ENCODE measurements around the gene SEPHS1.
"Not testable (repeated sequence)": the region's sequence is repeated elsewhere in the genome, so short reads cannot be mapped to it uniquely, and the experiment has no call there.

Gene SEPHS1

DNA sequence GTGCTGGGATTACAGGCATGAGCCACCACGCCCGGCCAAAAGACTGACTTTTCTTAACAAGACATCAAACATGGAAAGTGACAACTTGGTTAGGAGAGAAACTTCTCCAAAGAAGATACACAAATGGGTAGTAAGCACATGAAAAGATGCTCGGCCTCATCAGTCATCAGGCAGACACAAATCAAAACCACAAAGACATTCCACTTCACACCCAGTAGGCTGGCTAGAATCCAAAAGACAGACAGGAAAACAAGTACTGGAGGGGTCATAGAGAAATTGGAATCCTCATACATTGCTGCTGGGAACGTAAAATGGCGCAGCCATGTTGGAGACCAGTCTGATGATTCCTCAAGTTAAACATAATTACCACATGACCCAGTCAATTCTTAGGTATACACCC is 16.4 kb downstream of the SEPHS1 start:
- no peak for DNase-seq
- TF ChIP-seq, protein P1, sequence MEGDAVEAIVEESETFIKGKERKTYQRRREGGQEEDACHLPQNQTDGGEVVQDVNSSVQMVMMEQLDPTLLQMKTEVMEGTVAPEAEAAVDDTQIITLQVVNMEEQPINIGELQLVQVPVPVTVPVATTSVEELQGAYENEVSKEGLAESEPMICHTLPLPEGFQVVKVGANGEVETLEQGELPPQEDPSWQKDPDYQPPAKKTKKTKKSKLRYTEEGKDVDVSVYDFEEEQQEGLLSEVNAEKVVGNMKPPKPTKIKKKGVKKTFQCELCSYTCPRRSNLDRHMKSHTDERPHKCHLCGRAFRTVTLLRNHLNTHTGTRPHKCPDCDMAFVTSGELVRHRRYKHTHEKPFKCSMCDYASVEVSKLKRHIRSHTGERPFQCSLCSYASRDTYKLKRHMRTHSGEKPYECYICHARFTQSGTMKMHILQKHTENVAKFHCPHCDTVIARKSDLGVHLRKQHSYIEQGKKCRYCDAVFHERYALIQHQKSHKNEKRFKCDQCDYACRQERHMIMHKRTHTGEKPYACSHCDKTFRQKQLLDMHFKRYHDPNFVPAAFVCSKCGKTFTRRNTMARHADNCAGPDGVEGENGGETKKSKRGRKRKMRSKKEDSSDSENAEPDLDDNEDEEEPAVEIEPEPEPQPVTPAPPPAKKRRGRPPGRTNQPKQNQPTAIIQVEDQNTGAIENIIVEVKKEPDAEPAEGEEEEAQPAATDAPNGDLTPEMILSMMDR (IDR thresholded peaks at IDR 0.05): no peak
- Mint-ChIP-seq H3K27ac (no peak overlapping the region), H3K9me3 (no peaks in the 10 kb centered on the region), H3K27me3 (ENCODE audit: low read depth, poor library complexity) (no peaks in the 10 kb centered on the region), H3K36me3 (ENCODE audit: low read depth) (peaks cover 85% of the 10 kb centered on the region), H3K4me1 (peaks cover 15% of the 10 kb centered on the region), H3K4me3 (no peak overlapping the region)

DNA sequence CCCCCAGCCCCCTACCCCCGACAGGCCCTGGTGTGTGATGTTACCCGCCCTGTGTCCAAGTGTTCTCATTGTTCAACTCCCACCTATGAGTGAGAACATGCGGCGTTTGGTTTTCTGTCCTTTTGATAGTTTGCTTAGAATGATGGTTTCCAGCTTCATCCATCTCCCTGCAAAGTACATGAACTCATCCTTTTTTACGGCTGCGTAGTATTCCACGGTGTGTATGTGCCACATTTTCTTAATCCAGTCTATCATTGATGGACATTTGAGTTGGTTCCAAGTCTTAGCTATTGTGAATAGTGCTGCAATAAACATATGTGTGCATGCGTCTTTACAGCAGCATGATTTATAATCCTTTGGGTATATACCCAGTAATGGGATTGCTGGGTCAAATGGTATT is 17.1 kb downstream of the SEPHS1 start:
- Mint-ChIP-seq H3K27ac (peak overlapping the region; percentile 76), H3K4me1 (peaks cover 15% of the 10 kb centered on the region), H3K36me3 (ENCODE audit: low read depth) (peaks cover 85% of the 10 kb centered on the region)
- not testable (repeated sequence) for H3K4me3 Mint-ChIP-seq; H3K27me3 Mint-ChIP-seq (ENCODE audit: low read depth, poor library complexity); H3K9me3 Mint-ChIP-seq; DNase-seq

- DNase-seq: no peak
- Mint-ChIP-seq H3K36me3 (ENCODE audit: low read depth) (peaks cover 89% of the 10 kb centered on the region), H3K9me3 (no peaks in the 10 kb centered on the region), H3K4me3 (no peak overlapping the region), H3K27ac (peak overlapping the region; percentile 79), H3K4me1 (peaks cover 15% of the 10 kb centered on the region), H3K27me3 (ENCODE audit: low read depth, poor library complexity) (no peaks in the 10 kb centered on the region)
- TF ChIP-seq, protein P1 (IDR thresholded peaks at IDR 0.05): no peak
Observed at GRCh38 chr10:13329565-13329964, 18.5 kb downstream of the SEPHS1 start.

GRCh38 chr10:13328613-13329012 is 19.5 kb downstream of the SEPHS1 start:
- H3K27ac Mint-ChIP-seq: peak overlapping the region; percentile 33
- TF ChIP-seq, protein P1 (IDR thresholded peaks at IDR 0.05): no peak
- no peaks in the 10 kb centered on the region for H3K27me3 Mint-ChIP-seq (ENCODE audit: low read depth, poor library complexity)

GRCh38 chr10:13328126-13328525 is 20.0 kb downstream of the SEPHS1 start:
- Mint-ChIP-seq H3K27ac (peak overlapping the region; percentile 33), H3K36me3 (ENCODE audit: low read depth) (peaks cover 93% of the 10 kb centered on the region), H3K9me3 (no peaks in the 10 kb centered on the region), H3K4me1 (peaks cover 15% of the 10 kb centered on the region), H3K4me3 (no peak overlapping the region), H3K27me3 (ENCODE audit: low read depth, poor library complexity) (no peaks in the 10 kb centered on the region)
- no peak for DNase-seq
- TF ChIP-seq, protein P1 (IDR thresholded peaks at IDR 0.05): no peak

More at GRCh38 chr10:13328613-13329012, 19.5 kb downstream of the SEPHS1 start:
- DNase-seq: no peak
- Mint-ChIP-seq H3K4me1 (peaks cover 15% of the 10 kb centered on the region), H3K4me3 (no peak overlapping the region), H3K9me3 (no peaks in the 10 kb centered on the region), H3K36me3 (ENCODE audit: low read depth) (peaks cover 92% of the 10 kb centered on the region)

DNA sequence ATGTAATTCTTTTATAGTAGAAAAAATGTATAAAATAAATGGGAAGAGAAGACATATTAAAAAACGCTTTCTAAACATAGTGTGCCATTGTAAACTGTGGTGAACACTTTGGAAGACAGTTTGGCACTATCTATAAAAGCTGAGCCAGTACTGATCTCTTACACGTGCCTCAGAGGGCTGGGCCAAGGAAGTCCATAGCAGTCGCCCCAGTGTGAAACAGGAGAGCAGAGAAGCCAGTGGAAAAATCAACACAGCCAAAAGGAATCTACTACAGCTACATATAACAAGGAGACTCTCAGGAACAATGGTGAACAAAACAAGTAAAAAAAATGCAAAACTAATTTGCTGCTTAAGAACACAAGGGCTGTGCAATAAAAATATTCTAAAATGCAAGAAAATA is 20.6 kb downstream of the SEPHS1 start:
- TF ChIP-seq, protein P1 (IDR thresholded peaks at IDR 0.05): no peak
- no peaks in the 10 kb centered on the region for H3K9me3 Mint-ChIP-seq
- no peak for DNase-seq
- peak overlapping the region; percentile 89 for H3K27ac Mint-ChIP-seq
- H3K4me3 Mint-ChIP-seq: no peak overlapping the region
- H3K36me3 Mint-ChIP-seq (ENCODE audit: low read depth): peaks cover 93% of the 10 kb centered on the region
- H3K4me1 Mint-ChIP-seq: peaks cover 15% of the 10 kb centered on the region
- no peaks in the 10 kb centered on the region for H3K27me3 Mint-ChIP-seq (ENCODE audit: low read depth, poor library complexity)

Data from nephron progenitor cell (in vitro differentiated cells).